ENCODE data around the gene SYT7. TPM values are rescaled to one million over a fixed set of nuclear protein-coding genes. Genes with fewer than 3 reads are reported as not detected.

Gene SYT7
- total and polyA plus RNA-seq, 2 of the 8 experiments (the other 6 are each of a cell fraction or from before 2014, with no cell fraction given): 9.6 to 10.5 TPM

DNA sequence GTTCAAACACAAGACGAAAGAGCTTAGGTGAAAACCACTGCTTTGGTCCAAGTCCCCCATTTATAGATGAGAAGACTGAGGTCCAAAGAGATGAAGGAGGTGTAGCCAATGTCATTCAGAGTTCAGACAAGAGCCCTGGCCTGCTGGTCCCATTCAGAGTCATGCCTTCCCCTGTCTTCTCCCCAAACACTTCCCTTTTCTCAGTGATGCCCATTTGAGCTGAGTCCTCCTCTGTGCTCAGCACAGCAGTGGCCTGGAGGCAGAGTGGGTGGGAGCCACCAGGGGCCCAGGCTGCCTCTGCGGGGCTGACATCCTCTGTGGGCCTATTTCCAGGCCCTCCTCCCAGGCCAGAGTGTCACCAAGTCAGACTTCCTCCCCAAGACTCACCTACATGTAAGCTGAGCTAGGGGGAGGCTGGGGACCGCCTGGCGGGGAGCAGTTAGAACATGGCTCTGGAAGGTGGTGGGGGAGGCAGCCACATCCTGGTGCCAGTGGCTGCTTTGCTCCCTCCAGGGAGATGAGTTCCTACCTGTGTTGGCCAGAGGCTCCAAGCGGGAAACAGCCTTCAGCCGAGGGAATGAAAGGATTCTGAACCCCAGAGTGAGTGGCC is 94.8 kb downstream of the SYT7 start:
- H3K4me3 ChIP-seq (ENCODE audit: extremely low read depth in 1 of 4, insufficient read depth in 2 of 4, low read depth in 3 of 4, low read length in 4 of 4): no peak overlapping the region
- H3K9ac ChIP-seq (replicated peaks in 1 of 4; ENCODE audit: extremely low read depth in 1 of 4, low read depth in 3 of 4, low read length in 3 of 4): no peak overlapping the region
- no peaks in the 10 kb centered on the region; the same call in 1 of the 2 replicates for H3K23me2 ChIP-seq (ENCODE audit: low read depth, low read length)
- H3K56ac ChIP-seq (replicated peaks; ENCODE audit: insufficient read length, low read depth, low read length): no peak overlapping the region
- H3K79me2 ChIP-seq (ENCODE audit: control insufficient read depth in 1 of 2, insufficient read depth in 2 of 2, low read length in 2 of 2): no peaks in the 10 kb centered on the region
- no peak overlapping the region for H4K8ac ChIP-seq (ENCODE audit: extremely low read depth, insufficient read depth, low read length)
- H2BK120ac ChIP-seq (replicated peaks; ENCODE audit: low read depth, low read length): no peak overlapping the region
- H3K4me2 ChIP-seq (ENCODE audit: insufficient read depth in 1 of 2, low read depth in 2 of 2, low read length in 2 of 2): no peak overlapping the region
- H3K36me3 ChIP-seq (ENCODE audit: control insufficient read depth in 2 of 4, insufficient read depth in 4 of 4, low read length in 3 of 4): no peaks in the 10 kb centered on the region; a peak in 1 of 8 replicates
- H2BK5ac ChIP-seq (ENCODE audit: low read depth, low read length): no peak overlapping the region; the same call in 1 of the 2 replicates
- no peak overlapping the region for H2BK15ac ChIP-seq (ENCODE audit: low read length)
- no peaks in the 10 kb centered on the region for H4K20me1 ChIP-seq (replicated peaks in 1 of 2; ENCODE audit: control insufficient read depth in 1 of 2, insufficient read depth in 2 of 2, low read length in 2 of 2)
- H3K27me3 ChIP-seq (replicated peaks in 1 of 4; ENCODE audit: control insufficient read depth in 3 of 4, extremely low read depth in 1 of 4, insufficient read depth in 3 of 4, low read length in 3 of 4): 0 out of 7 replicates have a peak, but pooled peaks cover 0 to 2% (median 0%) of the 10 kb centered on the region in 4 experiments
- H2AFZ ChIP-seq (ENCODE audit: low read length): no peak overlapping the region
- WGBS, 2 experiments (ENCODE audit: extremely low coverage in 1 of 2, insufficient coverage in 1 of 2, insufficient read length in 1 of 2, insufficient replicate concordance in 2 of 2, low coverage in 1 of 2, low lambda C conversion rate in 2 of 2, missing lambda C conversion rate in 1 of 2): 93% methylated on average over 6 of the region's 6 CpGs; no CpG with 5 or more reads in 1 of the 2 experiments
- FAIRE-seq: no peak
- H3K18ac ChIP-seq (ENCODE audit: extremely low read depth, low read length): no peak overlapping the region
- CTCF ChIA-PET (ENCODE audit: partially characterized antibody): interaction anchor here (1.0 to 57.8 kb wide), 6 partner anchors 8 to 40 kb away, joined by 3 to 2106 read pairs (median 4); partner anchors contain the start of gene LRRC10B
- H3K4me1 ChIP-seq (replicated peaks in 1 of 4; ENCODE audit: control insufficient read depth in 3 of 4, insufficient read depth in 4 of 4, low read length in 3 of 4): peaks cover 0 to 31% (median 24%) of the 10 kb centered on the region in 4 experiments; a peak in 6 of 7 replicates
- H2AK5ac ChIP-seq (ENCODE audit: low read depth, low read length): no peak overlapping the region
- H3K9me3 ChIP-seq (ENCODE audit: insufficient read depth in 2 of 2, low read depth in 1 of 2, low read length in 1 of 2): no peaks in the 10 kb centered on the region
- H3K14ac ChIP-seq (ENCODE audit: insufficient read length): no peak overlapping the region
- no peak overlapping the region for H4K91ac ChIP-seq (replicated peaks; ENCODE audit: insufficient read length, low read length)
- H2BK12ac ChIP-seq (ENCODE audit: low read depth, low read length): no peak overlapping the region
- POLR2A ChIA-PET (ENCODE audit: partially characterized antibody): interaction anchor here (1.0 to 1.5 kb wide), 3 partner anchors 8 to 31 kb away, joined by 3 to 4 read pairs (median 4); no protein-coding TSS in a partner anchor
- no peak overlapping the region for H4K5ac ChIP-seq (ENCODE audit: insufficient read length, low read depth, low read length)
- no peak overlapping the region for H3K23ac ChIP-seq (ENCODE audit: insufficient read length)
- H3K4ac ChIP-seq (replicated peaks; ENCODE audit: insufficient read length, low read depth, low read length): no peak overlapping the region
- no peak overlapping the region for H3K27ac ChIP-seq (ENCODE audit: low read depth, low read length)
- H3K79me1 ChIP-seq (ENCODE audit: low read depth, low read length): no peaks in the 10 kb centered on the region
- TF ChIP-seq TCF12 (IDR thresholded peaks at IDR 0.05; ENCODE audit: low read depth, low read length): no peak
- TF ChIP-seq JUND (IDR thresholded peaks at IDR 0.05; ENCODE audit: low read length): no peak
- TF ChIP-seq ZNF274 (IDR thresholded peaks at IDR 0.05; ENCODE audit: borderline replicate concordance, extremely low read depth, low read length): no peak
- TF ChIP-seq CREB1 (IDR thresholded peaks at IDR 0.05): no peak
- no peak for TF ChIP-seq NANOG (IDR thresholded peaks at IDR 0.05; ENCODE audit: insufficient read depth, low read depth, low read length, poor library complexity, severe bottlenecking)
- no peak for TF ChIP-seq CTCF (IDR thresholded peaks at IDR 0.05; ENCODE audit: control extremely low read depth in 1 of 3, insufficient read depth in 1 of 3, low read depth in 1 of 3, low read length in 3 of 3)
- no peak for TF ChIP-seq TEAD4 (IDR thresholded peaks at IDR 0.05; ENCODE audit: low read depth, low read length)
- TF ChIP-seq GTF2F1 (IDR thresholded peaks at IDR 0.05; ENCODE audit: borderline replicate concordance, low read depth, low read length): no peak
- no peak for DNase-seq (ENCODE audit: low read depth in 1 of 2, low spot score in 2 of 2)
- no peak overlapping the region for H2BK20ac ChIP-seq (ENCODE audit: low read length)

Data from H1 (cell line).